K562 (cell line): ENCODE results near the gene TMED8. TPM values are rescaled to one million over a fixed set of nuclear protein-coding genes. Genes with fewer than 3 reads are reported as not detected.

Source experiments
- ATAC-seq: fragments of 200-7000 bp; cut with Tn5 transposase; 3 replicates; pipeline ENCODE4 v1.9.1; 2020; ENCODE audit warnings: moderate library complexity
- BruUV-seq: library from RNA; stranded (reverse); fragments of 400-500 nt; replicated peaks from 2 replicates; lab custom pipeline; 2021; lab: Mats Ljungman, UMichigan
- CTCF ChIA-PET: fragments of 300-600 bp; formaldehyde crosslinking; extraction: SDS; loops from one replicate; lab custom pipeline; 2021; ENCODE audit warnings: low intra/inter-chr PET ratio; lab: Yijun Ruan, JAX
- POLR2A ChIA-PET: fragments of 300-600, 350-650 bp; sonication (Branson Sonifier 250); formaldehyde crosslinking; extraction: SDS; loops from one replicate; lab custom pipeline; 2021; ENCODE audit warnings: antibody characterized with exemption, inconsistent platforms; lab: Yijun Ruan, JAX
- DNase-seq, 4 experiments: peaks; one replicate each; pipeline versions ENCODE4 v3.0.0 to v3.0.0-alpha.2; 2011 to 2018; ENCODE audit warnings: low spot score in 3 of 4, mixed read lengths in 3 of 4; ENCODE audit errors: extremely low read depth in 1 of 4
- FAIRE-seq: peaks from 2 replicates; lab custom pipeline; 2011; peaks lifted over from hg19 to GRCh38; lab: Jason Lieb, UNC
- H2AFZ ChIP-seq: 2 replicates; pipeline ENCODE4 v1.6.0; 2011; ENCODE audit warnings: low read depth, low read length, control low read depth, inconsistent platforms
- H3K27ac ChIP-seq: fragments of 200-600 bp; 3 replicates; pipeline ENCODE4 v1.8.0; 2011; ENCODE audit warnings: low read depth, mild to moderate bottlenecking, control low read depth, inconsistent platforms, low read length, moderate library complexity, mixed read lengths; ENCODE audit errors: extremely low read depth
- H3K27me3 ChIP-seq, 2 experiments: fragments of 300-600 bp in 1 of 2; 2 replicates in 1 of 2; 3 replicates in 1 of 2; pipeline versions ENCODE4 v1.6.0 to v1.8.0; 2011; ENCODE audit warnings: inconsistent platforms in 2 of 2, low read length in 2 of 2, mild to moderate bottlenecking in 1 of 2, mixed read lengths in 1 of 2, moderate library complexity in 1 of 2; ENCODE audit not compliant: control insufficient read depth in 2 of 2, insufficient read depth in 2 of 2
- H3K36me3 ChIP-seq: fragments of 300-600 bp; 3 replicates; pipeline ENCODE4 v1.8.0; 2011; ENCODE audit warnings: mild to moderate bottlenecking, low read length, inconsistent platforms; ENCODE audit not compliant: control insufficient read depth, insufficient read depth
- H3K4me1 ChIP-seq, 2 experiments: fragments of 200-600 bp in 1 of 2; replicated peaks in 1 of 2; 2 replicates in 1 of 2; 3 replicates in 1 of 2; pipeline versions ENCODE4 v1.5.1 to v1.8.0; 2011; ENCODE audit warnings: inconsistent platforms in 2 of 2, low read length in 2 of 2, mild to moderate bottlenecking in 1 of 2, mixed read lengths in 1 of 2, moderate library complexity in 1 of 2; ENCODE audit not compliant: control insufficient read depth in 2 of 2, insufficient read depth in 2 of 2
- H3K4me2 ChIP-seq: 2 replicates; pipeline ENCODE4 v1.6.1; 2011; ENCODE audit warnings: low read length, control low read depth, inconsistent platforms, mixed read lengths; ENCODE audit not compliant: insufficient read depth
- H3K4me3 ChIP-seq: fragments of 200-600 bp; sonication (generic), shearing (Covaris generic); 2 replicates; pipeline ENCODE4 v1.5.1; 2016; ENCODE audit warnings: control low read depth, inconsistent platforms
- H3K79me2 ChIP-seq: fragments of 200-600 bp; 3 replicates; pipeline ENCODE4 v1.8.0; 2011; ENCODE audit warnings: low read length, inconsistent platforms; ENCODE audit not compliant: control insufficient read depth, insufficient read depth
- H3K9ac ChIP-seq, 2 experiments: 2 replicates each; pipeline versions ENCODE4 v1.6.0 to v1.6.1; 2011; ENCODE audit warnings: low read depth in 2 of 2, low read length in 2 of 2, control low read depth in 1 of 2, inconsistent platforms in 1 of 2, mild to moderate bottlenecking in 1 of 2, mixed read lengths in 1 of 2; ENCODE audit not compliant: insufficient read depth in 1 of 2
- H3K9me1 ChIP-seq: one replicate; pipeline ENCODE4 v1.6.0; 2011; ENCODE audit warnings: inconsistent platforms, mild to moderate bottlenecking, low read length, moderate library complexity; ENCODE audit not compliant: control insufficient read depth, insufficient read depth
- H3K9me3 ChIP-seq: replicated peaks from 2 replicates; pipeline ENCODE4 v1.5.1; 2011; ENCODE audit warnings: low read depth, low read length, inconsistent platforms; ENCODE audit not compliant: control insufficient read depth, insufficient read depth
- H4K20me1 ChIP-seq: replicated peaks from 2 replicates; pipeline ENCODE4 v1.6.1; 2011; ENCODE audit warnings: low read length, inconsistent platforms, mixed read lengths; ENCODE audit not compliant: control insufficient read depth, insufficient read depth
- ELK3 ChIP-seq: fragments of 450-650 bp; formaldehyde crosslinking; IDR thresholded peaks from 2 replicates; pipeline ENCODE4 v1.4.0; 2020; ENCODE audit warnings: mild to moderate bottlenecking
- GATA2 ChIP-seq: sonication (generic); formaldehyde crosslinking; IDR thresholded peaks from 2 replicates; pipeline ENCODE4 v1.4.0; 2020; ENCODE audit warnings: mild to moderate bottlenecking, missing genetic modification reagents
- GATAD2A ChIP-seq: fragments of 450-650 bp; IDR thresholded peaks from 2 replicates; pipeline ENCODE4 v1.6.1; 2017
- KLF10 ChIP-seq: fragments of 250-450 bp; sonication (Bioruptor Pico); IDR thresholded peaks from 2 replicates; pipeline ENCODE4 v1.6.1; 2021; ENCODE audit warnings: matching md5 sums
- PCBP1 ChIP-seq: fragments of 200-400 bp; formaldehyde crosslinking; IDR thresholded peaks from 2 replicates; pipeline ENCODE4 v1.6.1; 2018; ENCODE audit warnings: mild to moderate bottlenecking, low read depth, low read length; ENCODE audit not compliant: poor library complexity, severe bottlenecking
- TEAD4 ChIP-seq, 2 experiments: sonication (generic) in 1 of 2; formaldehyde crosslinking in 1 of 2; IDR thresholded peaks; 2 replicates each; pipeline versions ENCODE4 v1.6.1 to v1.8.0; 2012 to 2022; ENCODE audit warnings: borderline replicate concordance in 1 of 2, inconsistent platforms in 1 of 2, low read length in 1 of 2, mild to moderate bottlenecking in 1 of 2, missing genetic modification reagents in 1 of 2
- WGBS: fragments of 100-300 bp; shearing (Covaris generic); methylation state at CpG from one replicate; pipeline ENCODE4 v1.1.6; 2016; ENCODE audit warnings: low coverage, mixed read lengths; ENCODE audit not compliant: insufficient coverage; ENCODE audit errors: missing lambda C conversion rate; 5-methylcytosine and 5-hydroxymethylcytosine counted together
- in situ Hi-C: fragments of 300-500 bp; cut with MboI; formaldehyde crosslinking; loops from 4 replicates; pipeline ENCODE4 v1.15.0; 2018; ENCODE audit warnings: inconsistent platforms, mixed read lengths
- intact Hi-C: fragments of 100-400 bp; cut with micrococcal nuclease; formaldehyde crosslinking; loops from 2 replicates; pipeline ENCODE4 v1.14.2; 2022
- polyA plus RNA-seq, 8 experiments: library from polyadenylated mRNA; depleted of rRNA in 4 of 8; stranded (reverse) in 5 of 8; unstranded in 3 of 8; fragments of >200 nt; fragmentation: Nextera tagmentation in 2 of 8; fragmentation: Illumina TruSeq in 1 of 8; extraction: Ambion mirVana in 2 of 8; extraction: Trizol in 1 of 8; gene quantifications; 2 replicates each; pipeline versions ENCODE4 v1.2.1 to v1.2.3, GENCODE V29; 2011 to 2014; ENCODE audit warnings: inconsistent platforms in 1 of 8, missing spikeins in 1 of 8
- total RNA-seq, 7 experiments: library from RNA; depleted of rRNA in 6 of 7; stranded (reverse); fragments of >200 nt in 6 of 7; fragmentation: Illumina TruSeq in 2 of 7; extraction: Trizol in 2 of 7; gene quantifications; 2 replicates each; pipeline versions ENCODE4 v1.2.1 to v1.2.3, GENCODE V29; 2011 to 2021; ENCODE audit warnings: low replicate concordance in 1 of 7

Gene TMED8
- total and polyA plus RNA-seq, 9 of the 15 experiments (the other 6 are each of a cell fraction or from before 2014, with no cell fraction given), result 3.3 to 17.4 (median 12.0) TPM

GRCh38 chr14:77306851-77307496 lies 69.9 kb downstream of the TMED8 start:
- POLR2A ChIA-PET, result interaction anchor here (0.6 to 1.4 kb wide), 3 partner anchors 9 to 172 kb away, joined by 3 to 4 read pairs (median 4); no protein-coding TSS in a partner anchor
- no peaks in the 10 kb centered on the region for H3K9me1 ChIP-seq
- no peaks in the 10 kb centered on the region for H4K20me1 ChIP-seq
- in situ Hi-C loops (no loop called here), intact Hi-C loops (no loop called here)
- FAIRE-seq (no peak), DNase-seq (no peak), ATAC-seq (no peak)
- no peak overlapping the region for H3K27ac ChIP-seq
- BruUV-seq, result no TSS peak
- H3K4me1 ChIP-seq, result peaks cover 0 to 5% of the 10 kb centered on the region in 2 experiments; a peak in 2 of 5 replicates
- H3K79me2 ChIP-seq, result no peaks in the 10 kb centered on the region
- TF ChIP-seq ELK3 (CRISPR knock-in tag) (no peak), GATA2 (no peak), KLF10 (CRISPR knock-in tag) (no peak), PCBP1 (no peak), GATAD2A (no peak), TEAD4 (IDR thresholded peaks at IDR 0.05; ENCODE audit: low read length) (no peak), TEAD4 (CRISPR knock-in tag; IDR thresholded peaks at IDR 0.05; ENCODE audit: borderline replicate concordance) (no peak)
- peaks cover 12% of the 10 kb centered on the region; the same call in 2 of the 3 replicates for H3K36me3 ChIP-seq
- 44% methylated on average over 3 of the region's 3 CpGs for WGBS
- no peaks in the 10 kb centered on the region for H3K9me3 ChIP-seq
- CTCF ChIA-PET, result interaction anchor here (0.7 kb wide), 1 partner anchor 433 kb away, joined by 3 read pairs; no protein-coding TSS in a partner anchor
- H3K27me3 ChIP-seq, result no peaks in the 10 kb centered on the region
- H3K9ac ChIP-seq, result no peak overlapping the region
- H2AFZ ChIP-seq, result no peak overlapping the region
- no peak overlapping the region for H3K4me3 ChIP-seq
- no peak overlapping the region for H3K4me2 ChIP-seq
